ENCODE data around the gene SNX9.

GRCh38 chr6:157825243-157825904, 2.3 kb downstream of the SNX9 start:
- TF ChIP-seq CTCF (conservative IDR thresholded peaks at IDR 0.05) (no peak), ZFX (IDR thresholded peaks at IDR 0.05) (no peak)
